Measurements from ENCODE around the gene TTC23L.

TTC23L gene

GRCh38 chr5:34832568-34832967 lies 6.4 kb upstream of the TTC23L start:
- Histone ChIP-seq H3K27ac (ENCODE audit: low read depth, low read length) (no peak overlapping the region), H3K9me3 (ENCODE audit: control insufficient read depth in 5 of 5, low read length in 5 of 5) (no peaks in the 10 kb centered on the region), H3K4me1 (ENCODE audit: control insufficient read depth in 5 of 5, insufficient read depth in 5 of 5, low read length in 5 of 5) (peaks cover 0 to 3% (median 0%) of the 10 kb centered on the region in 5 donors), H3K4me3 (ENCODE audit: low read depth in 1 of 5, low read length in 5 of 5) (no peak overlapping the region), H3K36me3 (ENCODE audit: control insufficient read depth in 5 of 5, insufficient read depth in 5 of 5, low read length in 5 of 5) (peaks cover under 1 to 19% (median 3%) of the 10 kb centered on the region in 5 donors), H3K9ac (ENCODE audit: low read length in 5 of 5) (no peak overlapping the region), H3K27me3 (ENCODE audit: control insufficient read depth in 5 of 5, insufficient read depth in 4 of 5, low read length in 5 of 5) (no peaks in the 10 kb centered on the region)

DNA sequence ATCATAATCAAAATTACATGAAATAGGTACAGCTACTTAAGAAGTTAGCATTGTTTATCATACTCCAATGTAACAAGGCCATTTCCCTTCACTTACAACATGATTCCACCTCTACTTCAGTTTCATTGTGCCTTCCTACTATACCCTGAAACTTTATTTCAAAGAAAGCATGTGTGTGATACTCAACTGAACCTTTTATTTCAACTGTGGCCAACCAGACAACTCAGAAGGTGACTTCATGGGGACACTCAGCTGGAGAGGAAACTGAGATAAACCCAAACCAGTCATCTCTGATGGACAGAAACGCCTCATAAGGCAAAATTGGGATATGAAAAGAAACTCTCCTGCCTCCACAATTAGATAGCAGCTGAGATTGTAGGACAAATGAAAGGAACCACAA lies 5.9 kb upstream of the TTC23L start:
- H3K27me3 ChIP-seq (ENCODE audit: control insufficient read depth in 5 of 5, insufficient read depth in 4 of 5, low read length in 5 of 5): no peaks in the 10 kb centered on the region
- no peak overlapping the region for H3K4me3 ChIP-seq (ENCODE audit: low read depth in 1 of 5, low read length in 5 of 5)
- H3K9me3 ChIP-seq (ENCODE audit: control insufficient read depth in 5 of 5, low read length in 5 of 5): no peaks in the 10 kb centered on the region
- no peak overlapping the region for H3K27ac ChIP-seq (ENCODE audit: low read depth, low read length)
- H3K4me1 ChIP-seq (ENCODE audit: control insufficient read depth in 5 of 5, insufficient read depth in 5 of 5, low read length in 5 of 5): peaks cover 0 to 3% (median 0%) of the 10 kb centered on the region in 5 donors
- peaks cover 0 to 16% (median 3%) of the 10 kb centered on the region in 5 donors for H3K36me3 ChIP-seq (ENCODE audit: control insufficient read depth in 5 of 5, insufficient read depth in 5 of 5, low read length in 5 of 5)
- no peak overlapping the region for H3K9ac ChIP-seq (ENCODE audit: low read length in 5 of 5)

DNA sequence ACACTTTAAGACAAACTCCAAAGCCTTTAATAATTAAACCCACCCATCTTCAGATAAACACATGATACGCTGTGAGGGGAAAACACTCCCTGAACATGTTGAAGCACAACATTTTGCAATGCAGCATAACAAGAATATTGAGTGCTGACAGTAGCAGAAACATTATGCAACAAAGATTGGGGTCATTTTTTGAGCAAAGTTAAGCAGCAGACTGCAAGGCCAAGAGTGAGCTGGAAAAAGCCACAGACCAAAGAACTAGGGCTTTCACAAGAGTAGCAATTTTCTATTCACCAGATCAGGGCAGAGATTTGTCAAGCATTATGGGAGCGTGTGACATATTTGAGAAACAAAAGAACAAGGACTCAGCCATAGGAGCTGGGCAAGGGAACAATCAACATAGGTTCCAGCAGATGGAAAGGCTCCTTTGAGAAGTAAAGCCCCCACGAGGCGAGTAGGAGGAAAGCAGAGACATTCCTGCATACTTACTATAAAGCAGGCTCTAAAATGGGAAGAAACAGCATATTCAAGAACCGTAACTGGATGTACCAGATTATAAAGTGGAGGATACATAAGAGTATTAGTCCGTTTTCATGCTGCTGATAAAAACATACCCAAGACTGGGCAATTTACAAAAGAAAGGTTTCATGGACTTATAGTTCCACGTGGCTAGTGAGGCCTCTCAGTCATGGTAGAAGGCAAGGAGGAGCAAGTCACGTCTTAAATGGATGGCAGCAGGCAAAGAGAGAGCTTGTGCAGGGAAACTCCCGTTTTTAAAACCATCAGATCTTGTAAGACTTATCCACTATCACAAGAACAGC lies 4.8 kb upstream of the TTC23L start:
- Histone ChIP-seq H3K4me3 (ENCODE audit: low read depth in 1 of 5, low read length in 5 of 5) (no peak overlapping the region), H3K4me1 (ENCODE audit: control insufficient read depth in 5 of 5, insufficient read depth in 5 of 5, low read length in 5 of 5) (peaks cover 0 to 9% (median 6%) of the 10 kb centered on the region in 5 donors), H3K27ac (ENCODE audit: low read depth, low read length) (no peak overlapping the region), H3K36me3 (ENCODE audit: control insufficient read depth in 5 of 5, insufficient read depth in 5 of 5, low read length in 5 of 5) (peaks cover 0 to 14% (median 3%) of the 10 kb centered on the region in 5 donors), H3K9ac (ENCODE audit: low read length in 5 of 5) (no peak overlapping the region), H3K27me3 (ENCODE audit: control insufficient read depth in 5 of 5, insufficient read depth in 4 of 5, low read length in 5 of 5) (no peaks in the 10 kb centered on the region), H3K9me3 (ENCODE audit: control insufficient read depth in 5 of 5, low read length in 5 of 5) (no peaks in the 10 kb centered on the region)

DNA sequence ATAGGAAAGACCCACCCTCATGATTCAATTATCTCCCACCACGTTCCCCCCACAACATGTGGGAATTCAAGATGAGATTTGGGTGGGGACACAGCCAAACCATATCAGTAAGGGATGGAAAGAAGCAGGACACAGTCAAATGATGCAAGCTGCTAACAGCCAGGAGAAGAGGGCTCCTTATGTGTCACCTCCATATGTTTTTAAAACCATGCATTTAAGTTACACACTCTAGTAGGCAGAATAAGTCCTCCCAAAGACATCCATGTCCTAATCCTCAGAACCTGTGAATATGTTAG lies 4.2 kb upstream of the TTC23L start:
- Histone ChIP-seq H3K27me3 (ENCODE audit: control insufficient read depth in 5 of 5, insufficient read depth in 4 of 5, low read length in 5 of 5) (no peaks in the 10 kb centered on the region), H3K9me3 (ENCODE audit: control insufficient read depth in 5 of 5, low read length in 5 of 5) (no peaks in the 10 kb centered on the region), H3K27ac (ENCODE audit: low read depth, low read length) (no peak overlapping the region), H3K36me3 (ENCODE audit: control insufficient read depth in 5 of 5, insufficient read depth in 5 of 5, low read length in 5 of 5) (peaks cover 0 to 11% (median 2%) of the 10 kb centered on the region in 5 donors), H3K4me1 (ENCODE audit: control insufficient read depth in 5 of 5, insufficient read depth in 5 of 5, low read length in 5 of 5) (peaks cover 0 to 13% (median 11%) of the 10 kb centered on the region in 5 donors), H3K4me3 (ENCODE audit: low read depth in 1 of 5, low read length in 5 of 5) (no peak overlapping the region), H3K9ac (ENCODE audit: low read length in 5 of 5) (no peak overlapping the region)

- Histone ChIP-seq H3K27me3 (ENCODE audit: control insufficient read depth in 5 of 5, insufficient read depth in 4 of 5, low read length in 5 of 5) (no peaks in the 10 kb centered on the region), H3K9me3 (ENCODE audit: control insufficient read depth in 5 of 5, low read length in 5 of 5) (no peaks in the 10 kb centered on the region), H3K4me1 (ENCODE audit: control insufficient read depth in 5 of 5, insufficient read depth in 5 of 5, low read length in 5 of 5) (peaks cover 0 to 13% (median 11%) of the 10 kb centered on the region in 5 donors), H3K9ac (ENCODE audit: low read length in 5 of 5) (no peak overlapping the region), H3K36me3 (ENCODE audit: control insufficient read depth in 5 of 5, insufficient read depth in 5 of 5, low read length in 5 of 5) (peaks cover 0 to 3% (median 1%) of the 10 kb centered on the region in 5 donors), H3K27ac (ENCODE audit: low read depth, low read length) (no peak overlapping the region), H3K4me3 (ENCODE audit: low read depth in 1 of 5, low read length in 5 of 5) (no peak overlapping the region)
Observed at GRCh38 chr5:34835664-34836063, 3.3 kb upstream of the TTC23L start.

- no peak overlapping the region for H3K9ac ChIP-seq (ENCODE audit: low read length in 5 of 5)
- no peaks in the 10 kb centered on the region for H3K9me3 ChIP-seq (ENCODE audit: control insufficient read depth in 5 of 5, low read length in 5 of 5)
- H3K27ac ChIP-seq (ENCODE audit: low read depth, low read length): no peak overlapping the region
- peaks cover 0 to 13% (median 8%) of the 10 kb centered on the region in 5 donors for H3K4me1 ChIP-seq (ENCODE audit: control insufficient read depth in 5 of 5, insufficient read depth in 5 of 5, low read length in 5 of 5)
- no peaks in the 10 kb centered on the region for H3K27me3 ChIP-seq (ENCODE audit: control insufficient read depth in 5 of 5, insufficient read depth in 4 of 5, low read length in 5 of 5)
- H3K4me3 ChIP-seq (ENCODE audit: low read depth in 1 of 5, low read length in 5 of 5): no peak overlapping the region
- no peaks in the 10 kb centered on the region for H3K36me3 ChIP-seq (ENCODE audit: control insufficient read depth in 5 of 5, insufficient read depth in 5 of 5, low read length in 5 of 5)
Observed at GRCh38 chr5:34841816-34842215, 2.9 kb downstream of the TTC23L start.

- no peak overlapping the region for H3K9ac ChIP-seq (ENCODE audit: low read length in 5 of 5)
- no peaks in the 10 kb centered on the region for H3K27me3 ChIP-seq (ENCODE audit: control insufficient read depth in 5 of 5, insufficient read depth in 4 of 5, low read length in 5 of 5)
- H3K4me3 ChIP-seq (ENCODE audit: low read depth in 1 of 5, low read length in 5 of 5): no peak overlapping the region
- no peaks in the 10 kb centered on the region for H3K36me3 ChIP-seq (ENCODE audit: control insufficient read depth in 5 of 5, insufficient read depth in 5 of 5, low read length in 5 of 5)
- no peak overlapping the region for H3K27ac ChIP-seq (ENCODE audit: low read depth, low read length)
- H3K9me3 ChIP-seq (ENCODE audit: control insufficient read depth in 5 of 5, low read length in 5 of 5): no peaks in the 10 kb centered on the region
- H3K4me1 ChIP-seq (ENCODE audit: control insufficient read depth in 5 of 5, insufficient read depth in 5 of 5, low read length in 5 of 5): peaks cover 0 to 13% (median 8%) of the 10 kb centered on the region in 5 donors
Observed at GRCh38 chr5:34842554-34842953, 3.6 kb downstream of the TTC23L start.

DNA sequence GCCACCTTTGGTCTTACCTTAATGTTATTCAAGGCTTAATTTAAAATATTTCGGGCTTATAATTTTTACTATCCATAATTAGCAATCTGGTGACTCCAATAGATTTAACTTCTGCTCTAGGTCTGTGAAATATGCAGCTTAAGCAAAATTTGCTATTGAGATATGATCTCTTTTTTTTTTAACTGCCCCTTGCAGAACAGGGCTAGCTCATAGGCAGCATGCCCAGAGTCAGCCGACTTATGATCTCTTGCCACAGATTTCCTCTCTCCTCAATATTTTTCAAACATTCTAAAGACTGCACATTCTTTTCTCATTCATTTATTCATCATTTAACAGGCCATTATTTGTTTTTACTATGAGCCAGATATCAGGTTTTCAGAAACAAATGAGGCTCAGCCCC lies 4.5 kb downstream of the TTC23L start:
- Histone ChIP-seq H3K9me3 (ENCODE audit: control insufficient read depth in 5 of 5, low read length in 5 of 5) (no peaks in the 10 kb centered on the region), H3K4me3 (ENCODE audit: low read depth in 1 of 5, low read length in 5 of 5) (no peak overlapping the region), H3K9ac (ENCODE audit: low read length in 5 of 5) (no peak overlapping the region), H3K27me3 (ENCODE audit: control insufficient read depth in 5 of 5, insufficient read depth in 4 of 5, low read length in 5 of 5) (no peaks in the 10 kb centered on the region), H3K36me3 (ENCODE audit: control insufficient read depth in 5 of 5, insufficient read depth in 5 of 5, low read length in 5 of 5) (no peaks in the 10 kb centered on the region), H3K27ac (ENCODE audit: low read depth, low read length) (no peak overlapping the region), H3K4me1 (ENCODE audit: control insufficient read depth in 5 of 5, insufficient read depth in 5 of 5, low read length in 5 of 5) (peaks cover 0 to 11% (median 8%) of the 10 kb centered on the region in 5 donors)

DNA sequence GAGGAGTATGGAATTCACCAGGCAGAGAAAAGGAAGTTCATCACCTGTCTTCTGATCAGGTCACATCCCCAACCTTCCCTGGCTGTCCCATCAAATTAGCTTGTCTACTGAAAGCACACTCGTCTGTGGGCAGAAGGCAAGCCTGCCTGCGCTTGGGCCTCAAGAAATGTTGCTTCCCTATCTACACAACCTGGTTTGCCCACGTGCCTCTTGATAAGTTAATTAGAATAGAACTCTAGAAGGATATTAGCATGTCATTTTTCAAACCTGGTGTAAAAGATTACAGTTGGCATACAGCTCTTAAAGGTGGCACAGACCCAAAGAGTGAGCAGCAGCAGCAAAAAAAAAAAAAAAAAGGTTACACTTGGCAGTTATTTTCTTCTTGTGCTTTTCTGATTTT lies 5.1 kb downstream of the TTC23L start:
- H3K4me1 ChIP-seq (ENCODE audit: control insufficient read depth in 5 of 5, insufficient read depth in 5 of 5, low read length in 5 of 5): peaks cover 0 to 6% (median 4%) of the 10 kb centered on the region in 5 donors
- H3K9ac ChIP-seq (ENCODE audit: low read length in 5 of 5): no peak overlapping the region
- no peak overlapping the region for H3K27ac ChIP-seq (ENCODE audit: low read depth, low read length)

GRCh38 chr5:34844999-34845398 lies 6.0 kb downstream of the TTC23L start:
- no peak overlapping the region for H3K27ac ChIP-seq (ENCODE audit: low read depth, low read length)
- no peaks in the 10 kb centered on the region for H3K4me1 ChIP-seq (ENCODE audit: control insufficient read depth in 5 of 5, insufficient read depth in 5 of 5, low read length in 5 of 5)
- H3K4me3 ChIP-seq (ENCODE audit: low read depth in 1 of 5, low read length in 5 of 5): no peak overlapping the region
- H3K36me3 ChIP-seq (ENCODE audit: control insufficient read depth in 5 of 5, insufficient read depth in 5 of 5, low read length in 5 of 5): no peaks in the 10 kb centered on the region
- H3K9ac ChIP-seq (ENCODE audit: low read length in 5 of 5): no peak overlapping the region
- no peaks in the 10 kb centered on the region for H3K27me3 ChIP-seq (ENCODE audit: control insufficient read depth in 5 of 5, insufficient read depth in 4 of 5, low read length in 5 of 5)
- no peaks in the 10 kb centered on the region for H3K9me3 ChIP-seq (ENCODE audit: control insufficient read depth in 5 of 5, low read length in 5 of 5)

More for the DNA sequence above, 5.1 kb downstream of the TTC23L start:
- Histone ChIP-seq H3K27me3 (ENCODE audit: control insufficient read depth in 5 of 5, insufficient read depth in 4 of 5, low read length in 5 of 5) (no peaks in the 10 kb centered on the region), H3K4me3 (ENCODE audit: low read depth in 1 of 5, low read length in 5 of 5) (no peak overlapping the region), H3K36me3 (ENCODE audit: control insufficient read depth in 5 of 5, insufficient read depth in 5 of 5, low read length in 5 of 5) (no peaks in the 10 kb centered on the region), H3K9me3 (ENCODE audit: control insufficient read depth in 5 of 5, low read length in 5 of 5) (no peaks in the 10 kb centered on the region)
